Mesendoderm (in vitro differentiated cells): ENCODE results near the gene OR2T29.

ENCODE experiments used
- DNase-seq: peaks from one replicate; pipeline ENCODE4 v3.0.0; 2013
- H2AK5ac ChIP-seq: 2 replicates; pipeline ENCODE4 v1.6.1; 2013; ENCODE audit warnings: low read length, inconsistent platforms
- H2BK120ac ChIP-seq: 2 replicates; pipeline ENCODE4 v1.6.1; 2013; ENCODE audit warnings: low read depth, mild to moderate bottlenecking, low read length, moderate library complexity, mixed read lengths
- H2BK15ac ChIP-seq: replicated peaks from 2 replicates; pipeline ENCODE4 v1.6.1; 2013; ENCODE audit warnings: low read depth, mild to moderate bottlenecking, moderate library complexity
- H2BK5ac ChIP-seq: 2 replicates; pipeline ENCODE4 v1.6.1; 2013; ENCODE audit warnings: low read length, inconsistent platforms
- H3K18ac ChIP-seq: 2 replicates; pipeline ENCODE4 v1.6.1; 2013; ENCODE audit warnings: mild to moderate bottlenecking, low read length, mixed read lengths
- H3K23ac ChIP-seq: one replicate; pipeline ENCODE4 v1.6.1; 2013; ENCODE audit warnings: low read length
- H3K27ac ChIP-seq: 2 replicates; pipeline ENCODE4 v1.5.1; 2013; ENCODE audit warnings: low read depth, mild to moderate bottlenecking, inconsistent platforms, low read length, moderate library complexity
- H3K27me3 ChIP-seq: 2 replicates; pipeline ENCODE4 v1.6.1; 2013; ENCODE audit warnings: low read length, control low read depth, mild to moderate bottlenecking, inconsistent platforms; ENCODE audit not compliant: insufficient read depth, poor library complexity
- H3K36me3 ChIP-seq: 2 replicates; pipeline ENCODE4 v1.6.1; 2013; ENCODE audit warnings: low read length, inconsistent platforms; ENCODE audit not compliant: control insufficient read depth, insufficient read depth
- H3K4ac ChIP-seq: one replicate; pipeline ENCODE4 v1.6.1; 2013; ENCODE audit warnings: low read depth, mild to moderate bottlenecking, low read length, moderate library complexity
- H3K4me1 ChIP-seq: 2 replicates; pipeline ENCODE4 v1.6.1; 2013; ENCODE audit warnings: low read depth, low read length, inconsistent platforms; ENCODE audit not compliant: control insufficient read depth
- H3K4me2 ChIP-seq: 2 replicates; pipeline ENCODE4 v1.6.1; 2013; ENCODE audit warnings: low read length
- H3K4me3 ChIP-seq: 2 replicates; pipeline ENCODE4 v1.5.1; 2013; ENCODE audit warnings: mild to moderate bottlenecking, low read length
- H3K56ac ChIP-seq: one replicate; pipeline ENCODE4 v1.6.1; 2013; ENCODE audit warnings: low read length
- H3K79me1 ChIP-seq: 2 replicates; pipeline ENCODE4 v1.6.1; 2013; ENCODE audit warnings: low read length, inconsistent platforms
- H3K79me2 ChIP-seq: 2 replicates; pipeline ENCODE4 v1.6.1; 2013; ENCODE audit warnings: mild to moderate bottlenecking, low read length; ENCODE audit not compliant: control insufficient read depth, insufficient read depth
- H3K9ac ChIP-seq: 2 replicates; pipeline ENCODE4 v1.6.1; 2013; ENCODE audit warnings: low read length, inconsistent platforms
- H4K5ac ChIP-seq: one replicate; pipeline ENCODE4 v1.6.1; 2013; ENCODE audit warnings: low read length
- H4K8ac ChIP-seq: one replicate; pipeline ENCODE4 v1.6.1; 2013; ENCODE audit warnings: low read depth, mild to moderate bottlenecking, control low read depth, low read length, moderate library complexity
- WGBS: extraction: QIAGEN DNeasy Blood & Tissue Kit; methylation state at CpG from one replicate; pipeline ENCODE4 v1.1.7; 2013; ENCODE audit warnings: low lambda C conversion rate, missing lambda C conversion rate; ENCODE audit not compliant: insufficient coverage; ENCODE audit errors: extremely low coverage; 5-methylcytosine and 5-hydroxymethylcytosine counted together

OR2T29 gene

GRCh38 chr1:248596615-248597014 lies 34.0 kb upstream of the OR2T29 start:
- H2BK120ac ChIP-seq, result no peak overlapping the region
- H2BK5ac ChIP-seq, result no peak overlapping the region
- no peak overlapping the region for H3K27ac ChIP-seq
- no peak overlapping the region for H3K23ac ChIP-seq
- no peak overlapping the region for H3K4me2 ChIP-seq
- no peak overlapping the region for H3K18ac ChIP-seq
- H4K8ac ChIP-seq, result no peak overlapping the region
- H2BK15ac ChIP-seq, result no peak overlapping the region
- no CpG with 5 or more reads among the region's 2 CpGs for WGBS
- peaks cover 2% of the 10 kb centered on the region for H3K27me3 ChIP-seq
- H3K4ac ChIP-seq, result no peak overlapping the region
- no peaks in the 10 kb centered on the region for H3K4me1 ChIP-seq
- no peak overlapping the region for H2AK5ac ChIP-seq
- H3K36me3 ChIP-seq, result no peaks in the 10 kb centered on the region
- no peak overlapping the region for H3K9ac ChIP-seq
- H4K5ac ChIP-seq, result no peak overlapping the region
- DNase-seq, result no peak
- no peaks in the 10 kb centered on the region for H3K79me2 ChIP-seq
- H3K4me3 ChIP-seq, result no peak overlapping the region
- no peaks in the 10 kb centered on the region for H3K79me1 ChIP-seq
- H3K56ac ChIP-seq, result no peak overlapping the region

GRCh38 chr1:248593226-248593625 lies 30.7 kb upstream of the OR2T29 start:
- no peak overlapping the region for H3K4me3 ChIP-seq
- H2BK120ac ChIP-seq, result no peak overlapping the region
- no peaks in the 10 kb centered on the region for H3K4me1 ChIP-seq
- H3K56ac ChIP-seq, result no peak overlapping the region
- H2AK5ac ChIP-seq, result no peak overlapping the region
- H4K8ac ChIP-seq, result no peak overlapping the region
- no peak overlapping the region for H3K23ac ChIP-seq
- no peak overlapping the region for H3K9ac ChIP-seq
- no peak overlapping the region for H4K5ac ChIP-seq
- H3K4me2 ChIP-seq, result no peak overlapping the region
- H3K18ac ChIP-seq, result no peak overlapping the region
- no peaks in the 10 kb centered on the region for H3K79me1 ChIP-seq
- no peaks in the 10 kb centered on the region for H3K27me3 ChIP-seq
- DNase-seq, result no peak
- no peak overlapping the region for H3K27ac ChIP-seq
- WGBS, result no CpG with 5 or more reads among the region's 5 CpGs
- no peaks in the 10 kb centered on the region for H3K79me2 ChIP-seq
- no peak overlapping the region for H2BK5ac ChIP-seq
- H3K4ac ChIP-seq, result no peak overlapping the region
- H2BK15ac ChIP-seq, result no peak overlapping the region
- H3K36me3 ChIP-seq, result no peaks in the 10 kb centered on the region

GRCh38 chr1:248592655-248593054 lies 30.1 kb upstream of the OR2T29 start:
- H3K56ac ChIP-seq, result no peak overlapping the region
- no peak overlapping the region for H2BK15ac ChIP-seq
- H3K4me3 ChIP-seq, result no peak overlapping the region
- no CpG with 5 or more reads among the region's 1 CpG for WGBS
- no peak overlapping the region for H2BK5ac ChIP-seq
- no peak overlapping the region for H4K8ac ChIP-seq
- no peak overlapping the region for H3K4ac ChIP-seq
- no peaks in the 10 kb centered on the region for H3K79me2 ChIP-seq
- no peak overlapping the region for H2BK120ac ChIP-seq
- H3K9ac ChIP-seq, result no peak overlapping the region
- no peak overlapping the region for H3K4me2 ChIP-seq
- H4K5ac ChIP-seq, result no peak overlapping the region
- H2AK5ac ChIP-seq, result no peak overlapping the region
- no peaks in the 10 kb centered on the region for H3K79me1 ChIP-seq
- H3K27ac ChIP-seq, result no peak overlapping the region
- H3K36me3 ChIP-seq, result no peaks in the 10 kb centered on the region
- H3K4me1 ChIP-seq, result no peaks in the 10 kb centered on the region
- H3K23ac ChIP-seq, result no peak overlapping the region
- DNase-seq, result no peak
- H3K18ac ChIP-seq, result no peak overlapping the region
- no peaks in the 10 kb centered on the region for H3K27me3 ChIP-seq

GRCh38 chr1:248590055-248590454 lies 27.5 kb upstream of the OR2T29 start:
- no peak overlapping the region for H3K27ac ChIP-seq
- no CpG with 5 or more reads among the region's 17 CpGs for WGBS
- H3K9ac ChIP-seq, result no peak overlapping the region
- H2AK5ac ChIP-seq, result no peak overlapping the region
- H3K56ac ChIP-seq, result no peak overlapping the region
- H3K4ac ChIP-seq, result no peak overlapping the region
- H3K79me2 ChIP-seq, result no peaks in the 10 kb centered on the region
- no peaks in the 10 kb centered on the region for H3K36me3 ChIP-seq
- no peak overlapping the region for H2BK120ac ChIP-seq
- no peak overlapping the region for H2BK15ac ChIP-seq
- no peak overlapping the region for H2BK5ac ChIP-seq
- H3K4me3 ChIP-seq, result no peak overlapping the region
- no peak overlapping the region for H4K5ac ChIP-seq
- H3K23ac ChIP-seq, result no peak overlapping the region
- no peak overlapping the region for H4K8ac ChIP-seq
- H3K18ac ChIP-seq, result no peak overlapping the region
- no peaks in the 10 kb centered on the region for H3K4me1 ChIP-seq
- DNase-seq, result no peak
- no peak overlapping the region for H3K4me2 ChIP-seq
- no peaks in the 10 kb centered on the region for H3K27me3 ChIP-seq
- no peaks in the 10 kb centered on the region for H3K79me1 ChIP-seq

- no peak overlapping the region for H3K4me3 ChIP-seq
- H3K4ac ChIP-seq, result no peak overlapping the region
- H2BK15ac ChIP-seq, result no peak overlapping the region
- H3K79me1 ChIP-seq, result no peaks in the 10 kb centered on the region
- no peak for DNase-seq
- H3K9ac ChIP-seq, result no peak overlapping the region
- no peak overlapping the region for H4K8ac ChIP-seq
- H3K79me2 ChIP-seq, result no peaks in the 10 kb centered on the region
- no peak overlapping the region for H3K56ac ChIP-seq
- H2AK5ac ChIP-seq, result no peak overlapping the region
- no peak overlapping the region for H2BK120ac ChIP-seq
- H3K27ac ChIP-seq, result no peak overlapping the region
- no peaks in the 10 kb centered on the region for H3K27me3 ChIP-seq
- no peak overlapping the region for H2BK5ac ChIP-seq
- no peak overlapping the region for H3K4me2 ChIP-seq
- H3K18ac ChIP-seq, result no peak overlapping the region
- H3K4me1 ChIP-seq, result no peaks in the 10 kb centered on the region
- no CpG with 5 or more reads among the region's 3 CpGs for WGBS
- H4K5ac ChIP-seq, result no peak overlapping the region
- no peaks in the 10 kb centered on the region for H3K36me3 ChIP-seq
- H3K23ac ChIP-seq, result no peak overlapping the region
These were observed 26.8 kb upstream of the OR2T29 start for GRCh38 chr1:248589334-248589733.

- Histone ChIP-seq H3K36me3 (no peaks in the 10 kb centered on the region), H3K4me2 (no peak overlapping the region), H3K27me3 (no peaks in the 10 kb centered on the region), H3K27ac (no peak overlapping the region), H3K4me1 (no peaks in the 10 kb centered on the region), H2BK120ac (no peak overlapping the region), H2BK15ac (no peak overlapping the region), H3K79me1 (no peaks in the 10 kb centered on the region), H3K4ac (no peak overlapping the region), H3K4me3 (no peak overlapping the region), H4K5ac (no peak overlapping the region), H2AK5ac (no peak overlapping the region), H3K79me2 (no peaks in the 10 kb centered on the region), H3K56ac (no peak overlapping the region), H3K23ac (no peak overlapping the region), H3K9ac (no peak overlapping the region), H3K18ac (no peak overlapping the region), H2BK5ac (no peak overlapping the region), H4K8ac (no peak overlapping the region)
- WGBS, result no CpG with 5 or more reads among the region's 3 CpGs
- no peak for DNase-seq
These were observed 22.7 kb upstream of the OR2T29 start for GRCh38 chr1:248585266-248585665.
